Measurements from ENCODE around the gene DCLK3.

GRCh38 chr3:36784138-36784635 is 19.8 kb upstream of the DCLK3 start:
- TF ChIP-seq CTCF (IDR thresholded peaks at IDR 0.05), result no peak
- no peak for TF ChIP-seq SIN3A (IDR thresholded peaks at IDR 0.05; ENCODE audit: borderline replicate concordance, insufficient read depth, low read depth, low read length)
- no peak for TF ChIP-seq POLR2AphosphoS5 (IDR thresholded peaks at IDR 0.05; ENCODE audit: low read depth, low read length)
- no peak for TF ChIP-seq TCF7L2 (IDR thresholded peaks at IDR 0.05; ENCODE audit: low read depth, low read length)
